Stimulated activated CD8-positive, alpha-beta memory T cell treated with anti-CD3 and anti-CD28 coated beads, Interleukin-7, amount 100 ng/mL, for 1 hour (primary cell): ENCODE results near the gene SLC1A7.

Experiments
- DNase-seq, 2 donors: peaks; one replicate each; pipeline ENCODE4 v3.0.0-alpha.2; 2020; ENCODE audit warnings: low read depth in 2 of 2

SLC1A7 gene

DNA sequence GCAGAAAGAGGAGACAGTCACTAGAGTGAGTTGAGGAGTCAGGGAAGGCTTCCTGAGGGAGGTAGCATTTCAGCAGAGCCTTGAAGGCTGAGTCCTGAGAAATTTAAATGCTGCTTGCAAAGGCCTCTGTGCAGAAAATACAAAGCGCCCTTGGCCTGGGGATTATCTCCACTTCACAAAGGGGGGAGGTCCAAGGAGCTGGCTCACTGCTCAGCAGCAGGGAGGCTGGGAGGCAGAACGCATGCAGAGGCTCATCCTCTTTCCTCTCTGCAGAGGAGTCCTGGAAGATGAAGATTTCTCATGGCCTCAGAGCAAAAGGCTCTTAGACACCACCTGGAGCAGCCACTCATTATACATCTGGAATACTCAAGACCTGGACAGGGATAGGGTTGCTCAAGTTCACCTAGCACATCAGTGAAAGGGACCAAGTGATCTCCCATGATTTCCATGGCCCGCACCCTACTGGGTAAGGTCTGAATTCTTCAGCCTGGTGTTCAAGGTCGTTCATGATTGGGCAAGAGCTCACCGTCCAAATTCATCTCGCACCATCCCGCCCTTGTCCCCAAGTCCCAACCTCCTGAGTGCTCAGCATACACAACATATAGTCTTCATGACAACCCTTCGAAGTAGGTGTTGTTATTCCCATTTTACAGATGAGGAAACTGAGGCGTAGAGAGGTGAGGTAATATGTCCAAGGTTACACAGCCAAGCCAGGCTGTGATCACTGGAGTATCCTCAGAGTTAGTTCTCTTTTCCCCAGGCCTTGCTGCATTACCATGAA, 9.0 kb downstream of the SLC1A7 start:
- DNase-seq = no peak

DNA sequence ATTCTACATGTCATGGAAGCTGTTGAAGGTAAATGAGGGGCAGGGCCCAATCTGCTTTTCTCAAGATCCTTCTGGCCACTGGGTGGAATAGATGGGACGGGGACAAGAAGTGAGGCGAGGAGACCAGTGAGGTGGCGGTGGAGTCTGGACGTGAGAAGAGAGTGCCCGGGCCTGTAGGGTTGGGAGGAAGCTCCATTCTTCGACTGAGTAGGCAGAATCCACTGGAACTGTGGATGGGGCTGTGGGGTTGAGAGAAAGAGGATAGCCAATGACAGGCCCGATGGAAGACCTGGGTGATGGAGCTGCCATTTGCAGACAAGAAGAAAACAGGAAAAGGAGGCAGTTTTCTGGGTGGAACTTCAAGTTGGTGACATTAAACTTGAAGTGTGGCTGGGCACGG, 10.3 kb downstream of the SLC1A7 start:
- DNase-seq = no peak

DNA sequence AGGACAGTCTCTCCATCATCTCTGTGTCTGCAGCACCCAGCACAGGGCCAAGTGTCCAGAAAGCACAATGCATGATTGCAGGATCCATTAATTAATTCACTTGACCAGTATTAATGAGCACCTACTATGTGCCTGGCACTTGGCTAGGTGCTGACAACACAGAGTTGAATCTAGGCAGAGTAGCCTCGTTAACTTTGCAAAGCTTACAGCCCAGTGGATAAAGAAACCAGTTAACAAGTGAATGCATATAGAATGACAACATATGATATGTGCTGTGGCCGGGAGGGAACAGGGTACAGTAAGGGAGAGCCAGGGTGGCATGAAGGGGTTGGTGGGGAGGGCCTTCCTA, 10.9 kb downstream of the SLC1A7 start:
- DNase-seq = no peak

DNA sequence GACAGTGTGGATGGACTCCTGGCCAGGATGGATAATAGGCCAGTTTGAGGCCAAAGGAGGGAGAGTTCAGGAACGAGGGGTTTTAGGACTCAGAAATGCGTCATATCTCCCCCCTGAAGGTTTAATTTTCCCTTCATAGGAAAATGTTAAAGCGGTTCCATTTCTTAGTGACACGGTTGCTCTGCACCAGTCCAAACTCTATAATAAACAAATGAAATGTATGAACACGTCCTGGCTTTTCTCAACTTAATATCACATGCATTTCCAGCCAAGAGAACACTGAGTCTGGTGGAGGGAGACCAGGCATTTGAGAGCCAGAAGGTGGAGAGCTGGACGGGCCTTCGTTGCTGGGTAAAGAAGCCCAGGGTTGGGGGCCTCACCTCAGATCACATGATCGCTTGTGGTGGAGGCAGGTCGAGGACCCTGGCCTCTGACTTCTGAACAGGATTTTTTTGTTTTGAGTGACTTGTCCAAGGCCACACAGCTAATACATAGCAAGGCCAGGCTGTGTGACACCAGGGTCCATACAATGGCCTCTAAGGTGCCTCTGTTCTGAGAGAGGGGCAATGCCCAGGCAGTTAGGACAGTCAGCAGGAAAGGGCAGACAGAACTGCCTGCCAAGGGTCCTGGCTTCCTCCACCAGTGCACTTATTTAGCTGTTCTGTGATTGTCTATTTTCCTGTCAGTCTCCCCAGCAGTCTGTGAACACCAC, 11.4 kb downstream of the SLC1A7 start:
- no peak for DNase-seq

DNA sequence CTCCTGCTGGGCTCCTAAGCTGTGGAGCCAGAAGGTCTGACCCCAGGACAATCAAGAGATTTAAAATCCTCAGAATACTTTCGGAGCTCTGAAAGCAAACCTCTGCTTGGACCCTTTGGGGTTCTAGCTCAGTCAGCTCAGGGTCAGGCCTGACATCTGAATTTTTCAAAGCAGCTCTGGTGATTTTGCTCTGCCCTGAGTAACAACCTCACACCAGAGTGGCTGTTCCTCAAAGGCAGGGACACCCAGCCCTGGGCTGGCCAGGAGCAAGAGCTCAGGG, 11.9 kb downstream of the SLC1A7 start:
- DNase-seq = no peak

DNA sequence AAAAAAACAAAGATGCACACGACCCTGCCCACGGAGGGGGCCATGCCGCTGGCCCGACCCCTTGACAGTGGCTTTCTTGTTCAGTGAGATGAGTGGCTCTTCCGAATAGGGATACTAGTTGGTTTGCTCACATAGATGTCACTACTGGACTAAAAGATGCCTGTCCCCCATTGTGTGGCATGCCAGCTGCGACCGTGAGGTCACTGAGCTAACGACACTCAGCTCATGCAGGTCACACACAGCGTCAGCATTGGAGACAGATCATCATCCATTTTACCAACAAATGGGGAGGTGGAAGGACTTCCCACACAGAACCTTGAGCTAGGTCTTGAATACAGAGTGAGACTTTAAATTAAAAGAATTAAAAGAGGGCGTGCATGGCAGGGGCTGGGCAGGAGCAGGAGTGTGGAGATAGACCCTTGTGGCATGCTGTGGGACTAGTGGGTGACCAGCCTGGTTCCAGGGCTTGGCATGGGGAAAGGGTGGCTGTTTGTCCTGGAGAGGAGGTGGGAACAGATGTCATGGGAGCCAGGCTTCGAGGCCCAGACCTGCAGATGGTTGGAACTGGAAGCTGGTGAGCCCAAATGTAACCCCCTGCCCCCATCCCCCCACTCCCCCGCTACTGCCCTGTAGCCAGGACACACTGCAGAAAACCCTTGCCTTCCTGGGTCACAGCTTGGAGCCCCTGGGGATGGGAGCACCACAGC, 12.4 kb downstream of the SLC1A7 start:
- DNase-seq = no peak

DNA sequence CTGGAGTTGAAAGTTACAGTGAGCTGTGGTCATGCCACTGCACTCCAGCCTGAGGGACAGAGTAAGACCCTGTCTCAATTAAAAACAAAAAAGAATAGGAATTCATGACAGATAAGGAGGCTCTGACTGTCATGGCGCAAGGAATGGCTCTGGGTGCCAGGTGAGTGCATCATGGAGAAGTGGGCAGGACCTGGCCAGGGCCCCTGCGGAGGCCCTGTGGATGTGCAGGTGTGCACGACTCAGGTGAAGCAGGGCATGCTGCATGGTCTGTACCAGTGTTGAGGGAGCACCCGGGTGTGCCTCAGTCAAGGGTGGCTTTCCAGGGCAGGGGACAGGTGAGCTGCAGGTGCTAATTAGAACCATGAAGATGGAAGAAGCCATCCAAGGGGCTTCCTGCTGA, 14.0 kb downstream of the SLC1A7 start:
- no peak for DNase-seq

DNA sequence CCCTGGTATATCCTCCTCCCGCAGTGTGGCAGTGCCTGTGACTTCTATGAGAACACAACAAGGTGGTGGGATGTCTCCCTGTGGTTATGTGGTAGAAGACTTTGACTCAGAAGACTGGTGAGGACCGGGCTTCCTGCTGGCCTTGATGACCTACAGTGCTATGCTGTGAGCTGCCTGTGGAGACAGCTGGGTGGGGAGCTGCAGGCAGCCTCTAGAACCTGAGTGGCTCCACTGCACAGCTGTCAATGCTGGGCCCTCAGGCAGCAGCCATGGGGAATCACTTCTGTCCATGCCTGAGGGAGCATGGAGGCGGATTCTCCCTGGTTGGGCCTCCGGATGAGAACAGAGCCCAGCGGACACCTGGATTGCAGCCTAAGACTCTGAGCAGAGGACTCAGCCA, 14.9 kb downstream of the SLC1A7 start:
- no peak for DNase-seq

DNA sequence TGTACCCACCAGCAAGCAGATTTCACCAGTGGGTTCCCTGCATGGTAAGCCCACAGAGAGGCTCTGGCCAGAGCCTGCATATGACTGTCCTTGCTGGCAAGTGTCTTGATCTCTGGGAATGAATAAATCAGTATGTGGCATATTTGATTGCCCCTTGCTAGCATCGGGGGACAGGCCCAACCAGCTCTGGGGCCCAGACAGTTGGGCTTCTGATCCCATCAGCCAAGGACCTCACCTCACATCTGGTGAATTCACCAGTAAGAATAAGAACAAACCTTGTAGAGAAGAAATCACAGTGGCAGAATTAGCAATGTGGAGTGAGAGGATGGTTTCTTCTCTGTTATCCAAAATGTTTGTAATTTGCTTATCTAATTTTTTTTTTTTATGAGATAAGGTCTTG, 15.9 kb downstream of the SLC1A7 start:
- no peak for DNase-seq

DNA sequence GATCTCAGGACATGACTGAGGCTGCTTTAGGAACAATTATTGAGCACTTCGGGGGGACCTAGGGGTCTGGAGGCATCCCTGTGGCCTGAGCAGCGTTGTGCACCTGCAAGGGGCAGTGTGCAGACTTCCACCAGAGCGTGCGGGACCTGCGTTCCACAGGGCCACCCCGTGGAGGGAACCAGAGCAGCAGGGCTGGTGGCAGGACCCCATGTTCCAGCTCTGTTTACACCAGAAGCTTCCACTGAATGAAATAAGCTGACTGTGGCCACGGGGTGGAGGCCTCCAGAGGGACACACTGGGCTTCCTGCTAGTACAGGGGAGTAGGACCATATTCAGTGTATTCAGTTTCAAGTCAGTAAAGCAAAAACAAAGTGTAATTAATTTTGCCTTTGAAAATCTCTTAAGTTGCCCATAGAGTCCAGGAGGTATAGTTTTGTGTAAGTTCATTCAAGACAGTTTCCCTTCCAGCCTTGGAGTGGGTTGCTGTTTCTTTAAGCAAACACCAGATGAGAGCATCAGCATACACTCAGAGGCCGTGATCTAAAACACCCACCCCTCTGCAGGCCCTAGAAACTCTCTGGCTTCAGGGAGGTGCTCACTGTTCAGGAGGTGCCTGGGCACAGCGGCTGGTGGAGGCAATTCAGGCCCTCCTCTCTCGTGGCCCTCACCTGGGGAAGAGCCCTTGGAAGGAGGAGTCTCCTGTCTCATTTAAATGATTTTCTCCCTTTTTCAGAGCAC, 16.6 kb downstream of the SLC1A7 start:
- DNase-seq = no peak

DNA sequence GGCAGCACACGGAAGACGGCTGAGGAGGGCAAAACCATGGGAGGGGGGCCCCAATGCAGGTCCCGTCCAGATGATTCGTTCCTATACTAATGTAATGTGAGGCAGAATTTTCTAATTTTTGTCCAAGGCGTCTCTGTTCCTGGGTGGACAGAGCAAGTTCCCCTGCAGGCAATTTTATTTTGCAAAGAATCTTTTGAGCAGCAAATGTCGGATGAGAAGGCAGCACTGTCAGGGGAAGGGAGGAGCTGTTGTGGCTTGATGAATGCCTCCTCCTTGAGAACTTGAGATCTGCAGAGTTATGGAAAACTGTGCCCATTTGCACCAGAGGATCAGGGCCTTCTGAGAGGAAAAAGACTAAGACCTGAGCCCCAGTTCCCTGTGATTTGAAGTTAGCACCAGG, 17.3 kb downstream of the SLC1A7 start:
- no peak for DNase-seq

DNA sequence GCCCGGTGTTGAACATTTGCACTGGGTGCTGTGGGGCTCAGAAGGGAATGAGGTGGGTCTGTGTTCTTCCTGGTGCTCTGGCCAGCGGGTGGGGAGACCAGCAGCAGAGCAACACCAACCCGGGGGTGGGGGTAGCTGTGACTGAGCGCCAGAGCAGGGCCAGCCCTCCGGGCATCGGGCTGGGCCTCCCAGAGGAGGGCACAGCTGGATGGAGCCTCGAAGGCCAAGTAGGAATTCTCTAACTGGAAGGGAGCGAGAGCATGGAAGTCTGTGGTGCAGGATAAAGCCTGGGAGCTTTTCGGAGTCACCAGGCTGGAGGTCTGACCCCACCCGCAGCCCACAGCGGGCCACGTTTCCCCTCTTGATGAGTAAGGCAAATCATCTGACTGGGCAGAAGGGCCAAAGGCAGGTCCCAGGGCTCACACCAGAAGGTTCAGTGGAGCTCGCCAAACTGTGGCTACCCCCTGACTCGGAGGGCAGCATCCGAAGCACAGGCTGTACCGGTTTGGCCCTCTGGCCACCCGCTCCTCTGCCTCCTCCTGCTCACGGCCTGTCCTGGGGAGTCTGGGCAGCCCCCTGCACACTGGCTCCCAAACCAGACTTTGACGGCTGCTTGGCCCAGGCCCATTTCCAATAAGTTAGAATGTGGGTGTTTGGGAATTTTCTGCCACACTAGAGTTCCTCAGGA, 18.8 kb downstream of the SLC1A7 start:
- no peak for DNase-seq

DNA sequence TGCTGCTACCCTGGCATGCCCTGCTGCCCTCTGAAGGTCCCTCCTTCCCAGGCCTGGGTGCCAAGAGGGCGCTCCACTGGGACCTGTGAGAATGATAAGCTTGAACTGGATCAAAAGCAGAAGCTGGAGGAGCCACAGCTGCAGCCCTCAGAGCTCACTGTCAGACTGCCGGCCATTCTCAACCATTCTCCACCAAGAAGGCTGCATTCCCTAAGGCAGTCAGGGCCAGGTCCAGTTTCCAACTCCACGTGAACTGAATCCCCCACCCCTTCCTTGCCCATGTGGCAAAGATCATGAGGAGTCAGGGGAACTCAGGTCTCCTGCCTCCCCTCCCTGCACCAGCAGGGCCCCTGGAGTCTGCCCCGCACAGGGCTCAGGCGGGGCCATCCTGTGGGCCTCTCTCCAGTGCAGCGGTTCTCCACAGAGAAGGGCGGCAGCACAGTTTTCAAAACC, 19.5 kb downstream of the SLC1A7 start:
- DNase-seq = no peak

DNA sequence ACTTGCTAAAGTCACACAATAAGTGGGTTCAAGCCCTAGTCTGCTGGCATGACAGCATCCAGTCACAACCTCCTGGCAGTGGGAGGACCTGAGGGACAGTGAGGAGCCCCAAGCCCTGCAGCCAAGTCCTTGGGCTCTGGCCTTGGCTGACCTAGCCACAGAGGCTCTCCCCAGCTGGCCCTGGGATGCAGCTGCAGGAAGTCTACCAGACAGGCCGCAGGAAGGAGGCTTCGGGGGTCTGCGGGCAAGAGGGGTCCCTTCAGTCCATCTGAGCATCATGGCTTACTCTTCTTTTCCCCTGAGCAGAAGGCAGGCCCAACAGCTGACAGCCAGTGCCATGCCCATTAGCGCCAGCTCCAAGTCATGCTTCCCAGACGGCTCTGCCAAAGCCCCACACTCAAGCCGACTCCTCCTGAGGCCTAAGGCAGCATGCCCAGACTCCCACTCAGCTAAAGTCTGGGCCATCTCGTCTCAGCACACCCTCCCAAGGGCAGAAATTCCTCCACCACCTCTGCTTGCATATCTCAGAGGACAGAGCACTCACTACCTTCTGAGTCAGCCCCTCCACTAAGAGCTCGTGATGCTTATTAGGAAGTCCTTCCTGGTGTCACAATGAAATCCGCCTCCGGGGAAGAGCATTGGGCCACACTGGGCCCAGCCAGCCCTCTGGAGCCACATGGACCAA, 20.1 kb downstream of the SLC1A7 start:
- DNase-seq = no peak

DNA sequence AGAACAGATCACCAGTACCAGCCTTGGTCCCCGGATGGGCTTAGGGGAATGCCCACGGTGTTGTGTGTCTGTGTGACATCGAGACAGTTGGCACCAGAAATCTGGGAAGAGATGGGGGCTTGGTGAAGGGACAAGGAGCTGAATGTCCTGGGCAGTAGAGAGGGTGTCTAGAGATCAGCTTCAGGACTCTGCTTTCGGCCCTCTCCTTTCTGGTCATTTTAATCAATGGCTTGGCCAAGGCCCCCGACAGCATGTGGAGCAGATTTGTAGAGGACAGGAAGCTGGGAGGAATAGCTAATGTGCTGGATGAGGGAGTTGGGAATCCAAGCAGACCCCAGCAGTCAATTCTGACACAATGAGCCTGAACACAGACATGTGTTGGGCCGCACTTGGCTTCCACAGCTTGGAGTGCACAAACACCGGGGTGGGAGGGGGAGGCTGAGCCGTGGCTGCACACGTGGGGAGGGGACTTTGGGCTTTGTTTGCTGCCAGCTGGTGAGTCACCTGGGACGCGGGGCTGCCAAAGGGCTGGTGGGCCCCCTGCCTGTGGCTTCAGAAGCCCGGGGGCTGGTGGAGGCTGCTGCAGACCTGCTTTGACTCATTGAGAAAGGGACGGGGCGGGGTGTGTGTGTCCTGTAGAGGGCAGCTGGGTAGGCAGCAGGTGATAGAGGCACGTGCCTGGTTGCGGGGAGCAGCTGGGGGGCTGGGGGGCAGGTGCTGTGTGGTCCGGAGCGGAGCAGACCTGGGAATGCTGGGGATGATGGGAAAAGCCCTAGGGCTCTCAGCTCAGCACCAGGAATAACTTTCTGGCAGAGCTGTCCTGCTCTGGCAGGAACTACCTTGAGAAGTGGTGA, 20.9 kb downstream of the SLC1A7 start:
- no peak for DNase-seq

DNA sequence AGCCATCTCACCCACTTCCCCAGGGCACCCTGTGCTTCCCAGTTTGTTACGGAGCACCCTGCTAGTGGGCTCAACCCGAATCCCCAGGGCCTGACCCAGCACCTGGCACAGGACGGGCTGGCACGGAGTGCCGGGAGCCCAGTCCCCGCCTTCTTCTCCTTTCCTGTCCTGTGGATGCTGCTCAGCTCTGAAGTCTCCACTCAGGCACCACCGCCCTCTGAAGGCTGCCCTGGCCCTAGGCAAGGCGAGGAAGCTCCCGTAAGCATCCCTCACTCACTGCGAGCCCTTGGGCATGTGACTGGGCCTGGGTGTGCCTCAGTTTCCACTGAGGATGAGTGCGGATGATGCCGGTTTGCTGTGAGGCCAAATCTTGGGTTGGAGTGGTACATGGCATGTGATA, 21.8 kb downstream of the SLC1A7 start:
- DNase-seq = no peak

DNA sequence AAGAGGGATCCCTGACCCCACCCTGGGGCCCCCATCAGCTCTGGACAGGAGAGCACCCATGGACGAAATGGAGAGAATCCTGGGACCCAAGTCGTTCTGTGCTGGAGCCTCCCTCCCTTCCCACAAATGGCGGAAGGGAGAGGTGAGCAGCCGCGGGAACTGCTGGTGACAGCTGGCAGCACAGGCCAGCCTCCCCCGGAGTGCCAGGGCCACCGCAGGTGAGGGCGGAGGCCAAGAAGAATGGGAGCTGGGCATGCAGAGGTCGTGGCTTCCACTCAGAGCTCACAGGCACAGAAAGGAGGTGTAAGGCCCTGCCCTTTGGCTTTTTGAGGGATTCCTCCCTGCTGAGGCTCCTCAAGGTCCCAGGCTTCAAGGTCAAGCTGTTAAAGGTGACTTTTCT, 24.6 kb downstream of the SLC1A7 start:
- DNase-seq = no peak

DNA sequence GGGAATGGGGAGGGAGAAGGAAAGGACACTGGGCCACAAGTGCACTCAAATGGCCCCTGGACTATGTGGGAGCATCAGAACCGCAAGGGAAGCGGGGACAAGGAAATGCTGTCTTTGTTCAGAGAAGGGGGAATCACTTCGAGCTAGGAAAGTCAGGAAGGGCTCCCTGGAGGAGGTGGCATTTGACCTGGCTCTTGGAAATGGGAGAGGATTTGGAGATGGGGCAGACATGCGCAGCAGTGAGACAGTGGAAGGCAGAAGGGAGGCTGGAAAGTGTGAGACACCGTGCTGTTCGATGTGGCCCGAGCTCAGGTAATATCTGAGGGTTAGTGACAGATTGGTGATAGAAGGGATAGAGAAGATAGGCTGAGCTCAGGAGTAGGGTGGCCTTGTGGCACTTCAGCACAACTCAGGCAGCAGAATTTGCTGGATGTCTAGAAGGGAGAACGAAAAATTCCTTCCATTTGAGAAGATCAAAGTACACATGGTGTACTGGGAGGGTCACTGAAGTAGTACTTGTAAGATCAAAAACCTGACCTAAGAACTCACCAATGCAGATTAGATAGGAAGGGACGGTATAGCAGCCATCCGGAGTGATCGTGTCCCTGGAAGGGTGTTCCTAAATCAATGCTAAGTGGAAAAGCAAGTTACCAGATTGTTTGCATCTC, 25.4 kb downstream of the SLC1A7 start:
- no peak for DNase-seq

DNA sequence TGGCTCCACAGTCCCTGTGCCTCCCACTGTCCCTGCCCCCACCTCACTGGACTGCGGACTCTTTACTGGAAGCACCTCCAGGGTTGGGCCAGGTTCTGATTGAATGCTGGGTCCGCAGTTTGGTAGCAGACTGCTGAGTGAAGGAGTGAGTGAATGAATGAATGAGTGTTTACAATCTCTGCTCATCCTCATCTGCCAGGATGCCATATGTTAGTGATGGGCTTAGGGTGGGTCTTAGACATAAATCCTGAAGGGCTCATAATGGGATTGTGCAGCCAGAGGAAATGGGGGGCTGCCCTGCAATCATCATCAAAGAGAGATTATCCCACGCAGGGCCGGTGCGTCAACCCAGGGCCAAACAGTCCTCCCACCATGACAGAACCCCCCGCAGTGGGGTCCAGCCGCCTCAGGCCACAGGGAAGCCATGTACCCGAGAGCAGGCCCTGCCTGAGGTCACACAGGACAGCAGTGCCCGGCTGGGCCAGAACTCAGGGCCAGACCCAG, 26.1 kb downstream of the SLC1A7 start:
- no peak for DNase-seq
